Measurements from ENCODE around the gene RSPO3. TPM values are rescaled to one million over a fixed set of nuclear protein-coding genes. Genes with fewer than 3 reads are reported as not detected.
"Not testable (repeated sequence)": the region's sequence is repeated elsewhere in the genome, so short reads cannot be mapped to it uniquely, and the experiment has no call there.

Gene RSPO3
- total RNA-seq, 1 experiment from 2014 or later, result not detected

GRCh38 chr6:127092466-127092865 is 26.0 kb upstream of the RSPO3 start:
- H3K4me2 ChIP-seq, result no peak overlapping the region
- DNase-seq, result no peak
- no TSS peak for BruUV-seq (replicated peaks)
- POLR2A ChIA-PET (ENCODE audit: unreplicated experiment), result no interaction called here
- intact Hi-C loops (cut with micrococcal nuclease; ENCODE audit: unreplicated experiment), result no loop called here
- no peaks in the 10 kb centered on the region for H4K20me1 ChIP-seq (ENCODE audit: insufficient read depth)
- H3F3A ChIP-seq (ENCODE audit: insufficient read depth, low read depth), result no peaks in the 10 kb centered on the region
- no peaks in the 10 kb centered on the region for H3K79me2 ChIP-seq (ENCODE audit: low read depth)
- no peak for TF ChIP-seq EZH2 (IDR thresholded peaks at IDR 0.05; ENCODE audit: low read depth)
- TF ChIP-seq CTCF (conservative IDR thresholded peaks at IDR 0.05), result no peak
- CTCF ChIA-PET, result no interaction called here
- H3K4me1 ChIP-seq (replicated peaks; ENCODE audit: insufficient read depth), result no peaks in the 10 kb centered on the region
- H2AFZ ChIP-seq, result no peak overlapping the region
- no peaks in the 10 kb centered on the region for H3K36me3 ChIP-seq (ENCODE audit: low read depth)
- no peak overlapping the region for H3K27ac ChIP-seq
- H3K9me3 ChIP-seq (ENCODE audit: insufficient read depth, low read depth), result no peaks in the 10 kb centered on the region
- H3K4me3 ChIP-seq, result no peak overlapping the region
- no peaks in the 10 kb centered on the region for H3K27me3 ChIP-seq (ENCODE audit: insufficient read depth, low read depth)
- 0 out of 2 replicates have a peak, but pooled peaks cover 4% of the 10 kb centered on the region for H3K9me2 ChIP-seq (ENCODE audit: insufficient read depth)

- H3F3A ChIP-seq (ENCODE audit: insufficient read depth, low read depth), result no peaks in the 10 kb centered on the region
- no peaks in the 10 kb centered on the region for H3K27me3 ChIP-seq (ENCODE audit: insufficient read depth, low read depth)
- intact Hi-C loops (cut with micrococcal nuclease; ENCODE audit: unreplicated experiment), result no loop called here
- BruUV-seq (replicated peaks), result no TSS peak
- H3K9me2 ChIP-seq (ENCODE audit: insufficient read depth), result 0 out of 2 replicates have a peak, but pooled peaks cover 4% of the 10 kb centered on the region
- no peak overlapping the region for H3K4me3 ChIP-seq
- H3K79me2 ChIP-seq (ENCODE audit: low read depth), result no peaks in the 10 kb centered on the region
- peak in 1 of 2 experiments; percentile 1 for DNase-seq
- ChIA-PET POLR2A (ENCODE audit: unreplicated experiment) (no interaction called here), CTCF (no interaction called here)
- no peaks in the 10 kb centered on the region for H3K36me3 ChIP-seq (ENCODE audit: low read depth)
- H3K4me2 ChIP-seq, result no peak overlapping the region
- H3K4me1 ChIP-seq (replicated peaks; ENCODE audit: insufficient read depth), result no peaks in the 10 kb centered on the region
- TF ChIP-seq CTCF (conservative IDR thresholded peaks at IDR 0.05), result no peak
- no peak for TF ChIP-seq EZH2 (IDR thresholded peaks at IDR 0.05; ENCODE audit: low read depth)
- no peaks in the 10 kb centered on the region for H3K9me3 ChIP-seq (ENCODE audit: insufficient read depth, low read depth)
- no peak overlapping the region for H2AFZ ChIP-seq
- no peaks in the 10 kb centered on the region for H4K20me1 ChIP-seq (ENCODE audit: insufficient read depth)
- H3K27ac ChIP-seq, result no peak overlapping the region
These were observed 23.7 kb upstream of the RSPO3 start for GRCh38 chr6:127094791-127095190.

- Histone ChIP-seq H3K27ac (no peak overlapping the region), H3K79me2 (ENCODE audit: low read depth) (no peaks in the 10 kb centered on the region), H3K9me2 (ENCODE audit: insufficient read depth) (0 out of 2 replicates have a peak, but pooled peaks cover 4% of the 10 kb centered on the region), H3K4me3 (no peak overlapping the region), H2AFZ (no peak overlapping the region), H3K4me2 (no peak overlapping the region), H3F3A (ENCODE audit: insufficient read depth, low read depth) (no peaks in the 10 kb centered on the region), H3K4me1 (replicated peaks; ENCODE audit: insufficient read depth) (no peaks in the 10 kb centered on the region; the same call in 1 of the 2 replicates), H4K20me1 (ENCODE audit: insufficient read depth) (no peaks in the 10 kb centered on the region), H3K27me3 (ENCODE audit: insufficient read depth, low read depth) (no peaks in the 10 kb centered on the region), H3K9me3 (ENCODE audit: insufficient read depth, low read depth) (no peaks in the 10 kb centered on the region), H3K36me3 (ENCODE audit: low read depth) (no peaks in the 10 kb centered on the region)
- ChIA-PET CTCF (no interaction called here), POLR2A (ENCODE audit: unreplicated experiment) (no interaction called here)
- peak in 1 of 2 experiments; percentile 27 for DNase-seq
- BruUV-seq (replicated peaks), result no TSS peak
- intact Hi-C loops (cut with micrococcal nuclease; ENCODE audit: unreplicated experiment), result no loop called here
- no peak for TF ChIP-seq CTCF (conservative IDR thresholded peaks at IDR 0.05)
- no peak for TF ChIP-seq EZH2 (IDR thresholded peaks at IDR 0.05; ENCODE audit: low read depth)
These were observed 22.3 kb upstream of the RSPO3 start for GRCh38 chr6:127096167-127096566.

GRCh38 chr6:127097442-127097841 is 21.0 kb upstream of the RSPO3 start:
- H3K9me2 ChIP-seq (ENCODE audit: insufficient read depth); BruUV-seq (replicated peaks); H3K27ac ChIP-seq; H3K79me2 ChIP-seq (ENCODE audit: low read depth); H3K27me3 ChIP-seq (ENCODE audit: insufficient read depth, low read depth); H3K4me3 ChIP-seq; H3K9me3 ChIP-seq (ENCODE audit: insufficient read depth, low read depth); H4K20me1 ChIP-seq (ENCODE audit: insufficient read depth); H3F3A ChIP-seq (ENCODE audit: insufficient read depth, low read depth); intact Hi-C loops (cut with micrococcal nuclease; ENCODE audit: unreplicated experiment); H3K4me2 ChIP-seq; CTCF ChIA-PET; H3K36me3 ChIP-seq (ENCODE audit: low read depth); H2AFZ ChIP-seq: not testable (repeated sequence)
- DNase-seq, result peak in 1 of 2 experiments; percentile 4
- peaks cover 10% of the 10 kb centered on the region for H3K4me1 ChIP-seq (replicated peaks; ENCODE audit: insufficient read depth)
- POLR2A ChIA-PET (ENCODE audit: unreplicated experiment), result interaction anchor here (0.6 kb wide), 1 partner anchor 395 kb away, joined by 3 read pairs; no protein-coding TSS in a partner anchor
